H7 (cell line): ENCODE measurements around the gene AMIGO2. TPM values are rescaled to one million over a fixed set of nuclear protein-coding genes. Genes with fewer than 3 reads are reported as not detected.

Experiments
- DNase-seq: peaks from one replicate; pipeline ENCODE4 v3.0.0; 2012
- H3K27me3 ChIP-seq: 2 replicates; pipeline ENCODE4 v1.6.0; 2011; ENCODE audit warnings: mild to moderate bottlenecking, low read length; ENCODE audit not compliant: control insufficient read depth, insufficient read depth
- H3K36me3 ChIP-seq: replicated peaks from 2 replicates; pipeline ENCODE4 v1.5.1; 2011; ENCODE audit warnings: low read length; ENCODE audit not compliant: control insufficient read depth, insufficient read depth
- H3K4me3 ChIP-seq: 2 replicates; pipeline ENCODE4 v1.5.1; 2011; ENCODE audit warnings: low read depth, mild to moderate bottlenecking, control low read depth, low read length, moderate library complexity; ENCODE audit not compliant: insufficient read depth
- total RNA-seq: library from RNA; depleted of rRNA; stranded (reverse); fragments of >200 nt; shearing (Covaris generic); gene quantifications from 2 replicates; pipeline ENCODE4 v1.2.3, GENCODE V29; 2014

AMIGO2 gene
- total RNA-seq, 1 experiment from 2014 or later, result 15.3 TPM

DNA sequence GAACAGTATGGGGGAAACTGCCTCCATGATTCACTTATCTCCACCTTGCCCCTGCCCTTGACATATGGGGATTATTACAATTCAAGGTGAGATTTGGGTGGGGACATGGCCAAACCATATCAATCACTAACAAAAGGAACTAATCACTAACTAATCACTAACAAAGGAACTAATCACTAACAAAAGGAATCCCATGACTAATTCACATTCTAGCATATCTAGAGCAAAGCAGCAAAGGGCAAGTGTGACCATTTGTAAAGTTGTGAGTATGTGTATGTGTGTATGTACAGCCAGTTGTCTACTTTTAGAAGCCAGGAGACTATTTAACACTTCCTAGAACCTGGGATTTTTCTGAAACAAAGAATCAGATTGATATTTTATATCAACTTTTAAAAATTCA is 31.2 kb downstream of the AMIGO2 start:
- no peak for DNase-seq
- H3K27me3 ChIP-seq, result no peaks in the 10 kb centered on the region
- H3K36me3 ChIP-seq, result no peaks in the 10 kb centered on the region
- no peak overlapping the region for H3K4me3 ChIP-seq

GRCh38 chr12:47041327-47041726 is 38.4 kb downstream of the AMIGO2 start:
- H3K36me3 ChIP-seq, result no peaks in the 10 kb centered on the region
- H3K4me3 ChIP-seq, result no peak overlapping the region
- no peak for DNase-seq
- H3K27me3 ChIP-seq, result no peaks in the 10 kb centered on the region

- no peaks in the 10 kb centered on the region for H3K27me3 ChIP-seq
- DNase-seq, result no peak
- no peaks in the 10 kb centered on the region for H3K36me3 ChIP-seq
- H3K4me3 ChIP-seq, result no peak overlapping the region
Measured at GRCh38 chr12:47039756-47040155, 40.0 kb downstream of the AMIGO2 start.

DNA sequence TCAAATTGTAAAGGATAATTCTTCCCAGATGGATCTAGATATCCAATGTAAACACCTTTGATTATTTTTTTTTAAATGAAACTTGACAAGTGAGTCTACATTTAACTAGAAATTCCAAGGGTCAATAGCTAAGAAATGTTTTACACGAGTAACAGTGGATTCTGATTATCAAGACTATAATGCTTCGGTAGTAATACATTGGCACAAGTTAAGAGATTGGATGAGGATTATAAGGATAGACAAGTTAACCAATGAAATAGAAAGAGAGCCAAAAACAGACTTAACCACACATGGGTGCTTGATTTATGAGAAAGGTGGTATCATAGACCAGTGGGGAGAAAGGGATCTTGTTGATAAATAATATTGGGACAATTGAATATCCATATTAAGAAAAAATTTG is 40.7 kb downstream of the AMIGO2 start:
- Histone ChIP-seq H3K27me3 (no peaks in the 10 kb centered on the region), H3K36me3 (no peaks in the 10 kb centered on the region), H3K4me3 (no peak overlapping the region)
- no peak for DNase-seq

DNA sequence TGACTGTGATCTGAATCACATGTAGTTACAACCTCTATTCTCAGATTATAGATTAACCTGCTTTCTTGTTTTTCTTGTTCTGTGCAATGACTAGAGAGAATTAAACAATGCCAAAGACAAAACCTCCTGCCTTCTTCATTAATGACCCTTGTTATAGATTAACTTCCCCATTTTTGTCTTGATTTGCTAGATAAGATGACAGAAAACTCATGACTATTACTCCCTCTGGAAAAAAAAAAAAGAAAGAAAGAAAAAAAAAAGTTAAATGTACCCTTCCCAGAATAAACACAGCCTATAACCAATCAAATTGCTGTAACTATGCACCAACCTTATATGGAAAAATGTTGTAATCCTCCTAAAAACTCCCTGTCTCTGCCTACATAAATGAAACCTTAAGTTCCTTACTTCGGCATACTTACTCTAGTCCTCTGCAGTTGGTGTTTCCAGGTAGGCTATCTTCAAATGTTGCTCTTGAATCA is 41.5 kb downstream of the AMIGO2 start:
- no peaks in the 10 kb centered on the region for H3K27me3 ChIP-seq
- H3K4me3 ChIP-seq, result no peak overlapping the region
- no peaks in the 10 kb centered on the region for H3K36me3 ChIP-seq
- no peak for DNase-seq

DNA sequence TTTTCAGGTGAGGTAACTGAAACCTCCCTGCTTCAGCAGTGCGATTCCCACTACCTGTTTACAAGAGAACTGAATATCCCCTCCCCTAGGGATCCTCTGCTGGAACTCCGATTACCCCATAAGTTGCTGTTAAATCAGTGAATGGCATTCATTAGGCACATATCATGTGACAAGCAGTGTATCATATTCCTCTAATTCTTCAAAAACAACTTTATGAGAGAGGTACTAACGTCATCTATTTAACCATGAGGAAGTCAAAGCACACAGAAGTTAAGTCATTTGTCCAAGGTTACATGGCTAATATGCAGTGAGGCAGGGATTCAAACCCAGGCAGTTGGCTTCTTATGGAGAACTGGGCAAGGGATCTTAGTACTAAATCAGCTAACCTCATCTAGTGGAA is 44.3 kb downstream of the AMIGO2 start:
- Histone ChIP-seq H3K27me3 (no peaks in the 10 kb centered on the region), H3K36me3 (no peaks in the 10 kb centered on the region), H3K4me3 (no peak overlapping the region)
- no peak for DNase-seq

GRCh38 chr12:47034661-47035060 is 45.1 kb downstream of the AMIGO2 start:
- H3K4me3 ChIP-seq, result no peak overlapping the region
- no peaks in the 10 kb centered on the region for H3K27me3 ChIP-seq
- no peak for DNase-seq
- H3K36me3 ChIP-seq, result no peaks in the 10 kb centered on the region

DNA sequence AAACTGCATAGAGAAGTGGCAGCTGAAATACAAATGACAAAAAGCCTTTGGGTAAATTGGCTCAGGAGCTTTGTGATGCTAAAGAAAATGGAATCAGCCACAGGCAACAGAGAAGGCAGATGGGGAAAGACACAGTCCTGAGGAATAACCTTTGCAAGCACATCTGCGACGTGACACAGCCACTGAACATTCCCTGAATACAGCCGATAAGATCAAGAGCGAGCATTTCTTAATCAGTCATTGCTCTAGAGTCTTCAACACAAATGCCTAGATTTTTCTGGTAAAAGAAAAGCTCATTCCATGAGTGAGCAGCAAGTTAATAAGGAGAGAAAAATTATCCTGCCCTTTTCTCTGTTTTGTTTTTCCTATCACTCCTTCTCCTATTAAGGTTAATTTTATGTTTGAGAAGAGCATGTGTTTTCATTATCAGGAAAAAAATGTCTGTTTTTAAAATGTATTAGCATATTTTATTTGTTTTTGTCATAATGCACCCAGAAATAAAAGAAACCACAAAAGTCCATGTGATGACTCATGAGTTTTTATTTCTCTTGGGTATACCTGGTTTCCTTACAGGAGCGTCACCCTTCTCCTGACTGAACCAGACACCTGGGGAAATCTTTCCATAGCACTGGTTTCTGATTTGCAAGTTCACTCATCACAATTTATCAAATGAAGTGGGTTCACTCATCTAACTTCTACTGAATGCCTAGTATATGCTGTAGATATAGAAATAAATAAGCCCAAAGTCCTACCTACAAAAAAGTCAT is 45.8 kb downstream of the AMIGO2 start:
- Histone ChIP-seq H3K36me3 (no peaks in the 10 kb centered on the region), H3K4me3 (no peak overlapping the region), H3K27me3 (no peaks in the 10 kb centered on the region)
- no peak for DNase-seq

- Histone ChIP-seq H3K27me3 (no peaks in the 10 kb centered on the region), H3K36me3 (no peaks in the 10 kb centered on the region), H3K4me3 (no peak overlapping the region)
- DNase-seq, result no peak
Measured at GRCh38 chr12:47033081-47033480, 46.7 kb downstream of the AMIGO2 start.

DNA sequence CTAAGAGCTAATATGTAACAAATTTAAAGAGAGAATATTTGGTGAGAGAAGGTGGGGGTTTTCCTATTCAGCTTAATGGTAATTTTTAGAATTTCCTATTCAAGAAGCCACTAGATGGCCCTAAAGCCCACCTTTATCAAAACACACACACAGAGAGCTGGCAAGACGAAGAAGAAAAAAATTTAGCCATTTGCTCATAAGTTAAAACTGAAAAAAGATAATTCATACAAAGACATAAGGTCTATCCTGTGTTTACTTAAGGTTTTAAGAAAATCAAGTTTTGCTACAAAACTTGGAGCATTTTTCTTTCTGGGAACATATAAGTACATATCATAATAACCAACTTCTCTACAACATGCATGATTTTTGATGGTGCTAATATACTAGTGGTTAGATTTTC is 47.1 kb downstream of the AMIGO2 start:
- Histone ChIP-seq H3K27me3 (no peaks in the 10 kb centered on the region), H3K4me3 (no peak overlapping the region), H3K36me3 (no peaks in the 10 kb centered on the region)
- no peak for DNase-seq

GRCh38 chr12:47029903-47030302 is 49.9 kb downstream of the AMIGO2 start:
- no peak for DNase-seq

DNA sequence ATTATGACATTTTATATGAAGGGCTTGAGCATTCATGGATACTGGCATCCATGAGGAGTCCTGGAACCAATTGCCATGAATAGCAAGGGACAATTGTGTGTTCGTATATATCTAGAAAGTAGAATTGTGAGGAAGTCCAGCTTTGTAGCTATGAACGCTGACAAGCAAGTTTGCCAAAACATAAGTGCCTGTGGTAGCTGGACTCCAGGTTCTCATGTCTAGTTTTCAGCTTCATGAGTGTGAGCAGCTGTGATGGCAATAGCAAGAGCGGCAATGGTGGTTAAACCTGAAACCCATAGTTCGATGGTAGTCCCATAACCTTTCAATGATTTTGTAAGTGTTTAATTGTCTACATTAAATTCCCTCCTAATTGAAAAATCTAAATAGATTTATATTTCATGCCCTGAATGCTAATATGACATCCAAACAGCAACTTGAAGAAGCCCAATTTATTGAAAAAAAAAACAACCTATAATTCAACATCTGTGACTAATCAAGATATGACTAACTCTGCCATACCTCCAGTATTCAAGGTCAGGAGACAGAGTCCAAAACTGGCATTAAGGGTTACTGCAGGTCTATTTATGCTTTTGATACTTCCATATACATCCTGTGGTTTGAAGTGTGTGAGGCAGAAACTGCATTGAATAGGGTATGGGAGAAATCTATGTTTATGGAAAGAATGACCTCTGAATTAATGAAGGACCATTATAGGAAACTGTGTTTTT is 50.6 kb downstream of the AMIGO2 start:
- H3K27me3 ChIP-seq, result no peaks in the 10 kb centered on the region
- H3K36me3 ChIP-seq, result no peaks in the 10 kb centered on the region
- DNase-seq, result no peak
- no peak overlapping the region for H3K4me3 ChIP-seq

More at GRCh38 chr12:47029903-47030302, 49.9 kb downstream of the AMIGO2 start:
- Histone ChIP-seq H3K4me3 (no peak overlapping the region), H3K36me3 (no peaks in the 10 kb centered on the region), H3K27me3 (no peaks in the 10 kb centered on the region)

DNA sequence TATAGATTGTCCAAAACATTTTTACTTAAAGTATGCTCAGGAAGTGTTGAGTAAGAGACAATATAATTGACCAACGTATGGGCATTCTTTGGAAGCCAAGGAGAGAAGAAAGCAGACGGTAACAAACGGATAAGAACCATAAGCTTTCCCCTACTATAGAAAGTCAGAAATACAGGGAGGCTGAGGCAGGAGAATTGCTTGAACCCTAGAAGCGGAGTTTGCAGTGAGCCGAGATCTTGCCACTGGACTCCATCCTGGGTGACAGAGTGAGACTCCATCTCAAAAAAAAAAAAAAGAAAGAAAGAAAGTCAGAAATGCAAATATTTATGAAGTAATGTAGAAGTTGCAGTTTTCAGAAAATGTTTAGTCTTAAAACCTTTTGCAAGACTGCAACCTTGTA is 51.6 kb downstream of the AMIGO2 start:
- no peak overlapping the region for H3K4me3 ChIP-seq
- H3K27me3 ChIP-seq, result no peaks in the 10 kb centered on the region
- no peaks in the 10 kb centered on the region for H3K36me3 ChIP-seq
- no peak for DNase-seq
